ENCODE data around the gene PRKCH. TPM values are rescaled to one million over a fixed set of nuclear protein-coding genes. Genes with fewer than 3 reads are reported as not detected.
A peak's percentile ranks its signal among the peaks of the same experiment; 100 is the strongest.

The PRKCH gene
- total RNA-seq, 1 experiment from 2014 or later, result 6.8 TPM

DNA sequence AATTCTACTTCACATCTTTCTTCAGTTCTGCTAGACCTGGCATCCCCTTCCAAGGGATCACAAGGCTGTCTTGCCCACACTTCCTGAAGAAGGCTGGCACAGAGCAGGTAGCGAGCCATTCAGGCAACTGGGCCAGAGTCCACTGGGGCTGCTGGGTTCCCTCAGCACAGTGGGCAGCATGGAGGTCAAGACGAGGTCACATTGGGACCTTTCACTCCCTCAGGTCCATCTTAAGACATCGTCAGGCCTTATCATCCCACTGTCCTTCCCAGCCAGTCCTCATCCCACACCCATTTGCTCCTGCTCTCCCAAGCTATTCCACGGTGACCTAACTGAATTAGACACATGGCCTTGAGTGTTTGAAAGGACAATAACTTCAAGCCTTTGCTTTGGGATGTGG is 230.9 kb downstream of the PRKCH start:
- Histone ChIP-seq H3K4me3 (no peak overlapping the region), H3K27ac (no peak overlapping the region), H3K36me3 (no peaks in the 10 kb centered on the region), H3K9me3 (replicated peaks) (no peaks in the 10 kb centered on the region), H3K27me3 (no peaks in the 10 kb centered on the region), H3K4me1 (peaks cover 26% of the 10 kb centered on the region)
- no peak for DNase-seq

GRCh38 chr14:61553730-61554641 is 232.6 kb downstream of the PRKCH start:
- Histone ChIP-seq H3K27me3 (no peaks in the 10 kb centered on the region), H3K4me3 (no peak overlapping the region), H3K27ac (peak overlapping the region; percentile 30), H3K4me1 (peaks cover 22% of the 10 kb centered on the region), H3K9me3 (replicated peaks) (no peaks in the 10 kb centered on the region), H3K36me3 (no peaks in the 10 kb centered on the region)
- peak; percentile 32 to 56 for DNase-seq

- Histone ChIP-seq H3K9me3 (replicated peaks) (no peaks in the 10 kb centered on the region), H3K36me3 (no peaks in the 10 kb centered on the region), H3K27me3 (no peaks in the 10 kb centered on the region), H3K27ac (no peak overlapping the region), H3K4me1 (peaks cover 21% of the 10 kb centered on the region), H3K4me3 (no peak overlapping the region)
- DNase-seq, result no peak
Measured at GRCh38 chr14:61555056-61555838, 233.9 kb downstream of the PRKCH start.

DNA sequence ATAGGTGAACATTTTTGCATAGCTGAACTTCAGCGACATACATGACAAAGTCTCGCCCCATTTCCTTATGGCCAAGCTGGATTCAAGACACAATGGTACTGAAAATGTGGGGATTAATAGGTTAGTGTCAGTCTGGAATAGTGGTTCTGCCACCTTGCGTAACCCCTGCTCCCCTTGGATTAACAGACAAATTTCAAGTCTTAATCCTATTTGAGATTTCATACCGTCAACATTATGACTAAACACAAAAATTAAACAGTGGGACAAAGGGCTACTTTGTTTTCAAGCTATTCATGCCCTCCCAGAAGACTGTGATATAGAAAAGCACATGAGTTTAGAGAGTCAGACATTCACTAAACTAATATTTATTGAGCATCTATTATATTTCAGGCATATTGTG is 235.1 kb downstream of the PRKCH start:
- Histone ChIP-seq H3K4me3 (no peak overlapping the region), H3K36me3 (no peaks in the 10 kb centered on the region), H3K27me3 (no peaks in the 10 kb centered on the region), H3K9me3 (replicated peaks) (no peaks in the 10 kb centered on the region), H3K27ac (no peak overlapping the region), H3K4me1 (peaks cover 29% of the 10 kb centered on the region)
- no peak for DNase-seq

DNA sequence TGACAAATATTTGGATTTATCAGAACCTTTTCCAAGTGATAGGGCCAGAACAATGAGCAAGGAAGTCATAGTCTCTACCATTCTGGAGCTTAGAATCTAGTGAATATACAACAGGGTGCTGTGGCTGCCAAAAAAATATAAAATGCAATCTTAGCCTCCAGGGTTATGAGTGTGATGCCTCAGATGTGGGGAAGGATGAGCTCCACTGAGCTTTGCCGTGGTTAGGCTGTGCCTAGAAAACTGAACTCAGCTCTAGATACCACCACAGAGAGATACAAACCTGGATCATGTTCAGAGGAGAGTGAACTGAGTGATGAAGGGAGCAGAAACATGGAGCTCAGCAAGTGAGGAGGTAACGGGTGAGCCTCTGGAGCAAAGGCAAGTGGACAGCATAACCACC is 235.9 kb downstream of the PRKCH start:
- Histone ChIP-seq H3K4me1 (peaks cover 35% of the 10 kb centered on the region), H3K4me3 (no peak overlapping the region), H3K9me3 (replicated peaks) (no peaks in the 10 kb centered on the region), H3K27me3 (no peaks in the 10 kb centered on the region), H3K27ac (no peak overlapping the region), H3K36me3 (no peaks in the 10 kb centered on the region)
- no peak for DNase-seq

- DNase-seq, result no peak
- no peaks in the 10 kb centered on the region for H3K9me3 ChIP-seq (replicated peaks)
- no peaks in the 10 kb centered on the region for H3K36me3 ChIP-seq
- H3K4me1 ChIP-seq, result peaks cover 41% of the 10 kb centered on the region
- H3K27me3 ChIP-seq, result no peaks in the 10 kb centered on the region
- no peak overlapping the region for H3K27ac ChIP-seq
- H3K4me3 ChIP-seq, result no peak overlapping the region
Measured at GRCh38 chr14:61557854-61558253, 236.5 kb downstream of the PRKCH start.

DNA sequence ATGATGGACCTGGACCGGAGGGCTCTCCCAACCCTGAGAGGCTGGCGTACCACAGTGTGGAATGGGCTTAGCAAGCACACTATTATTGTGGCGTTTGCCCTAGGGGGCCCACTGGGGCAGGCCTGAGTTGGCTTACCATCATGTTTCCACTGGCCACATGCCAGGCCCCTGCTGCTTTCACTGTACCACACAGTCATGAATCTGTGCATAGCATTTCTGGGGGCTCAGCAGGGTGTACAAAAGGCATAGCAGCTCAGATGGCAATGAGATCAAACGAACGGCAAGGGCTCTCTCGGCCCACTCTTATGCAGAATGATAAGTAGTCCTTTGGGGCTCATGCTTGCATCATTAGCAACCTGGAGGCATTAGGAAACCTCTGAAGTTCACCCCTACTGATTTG is 236.9 kb downstream of the PRKCH start:
- Histone ChIP-seq H3K27ac (no peak overlapping the region), H3K27me3 (no peaks in the 10 kb centered on the region), H3K4me1 (peaks cover 45% of the 10 kb centered on the region), H3K9me3 (replicated peaks) (no peaks in the 10 kb centered on the region), H3K4me3 (no peak overlapping the region), H3K36me3 (no peaks in the 10 kb centered on the region)
- DNase-seq, result peak; percentile 80 to 81

DNA sequence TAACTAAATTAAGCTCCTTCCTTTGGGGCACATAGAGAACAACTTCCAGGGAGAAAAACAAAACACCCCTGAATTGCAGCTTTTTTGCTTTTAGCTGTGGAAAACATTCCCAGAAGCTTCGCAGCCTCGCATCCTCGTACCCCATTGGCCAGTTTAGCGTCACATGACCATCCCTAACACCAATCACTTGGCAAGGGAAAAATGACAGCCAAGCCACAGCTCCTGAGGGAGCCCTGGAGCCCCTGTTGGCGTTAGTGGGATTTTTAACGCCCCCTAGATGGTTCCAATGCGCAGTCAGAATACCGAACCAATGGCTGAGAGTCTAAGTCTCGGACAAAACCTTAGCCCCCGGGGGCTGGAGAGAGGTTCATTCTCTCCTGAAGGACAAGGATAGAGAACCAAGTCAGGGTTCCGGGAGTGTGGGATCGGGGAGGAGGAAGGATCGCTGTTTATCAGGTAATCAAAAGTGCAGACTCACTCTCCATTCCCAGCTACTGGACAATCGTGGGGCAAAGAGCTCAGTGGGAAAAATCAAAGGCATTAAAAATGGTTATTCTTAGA is 238.3 kb downstream of the PRKCH start:
- H3K27me3 ChIP-seq, result no peaks in the 10 kb centered on the region
- peak overlapping the region; percentile 57 for H3K4me3 ChIP-seq
- H3K36me3 ChIP-seq, result no peaks in the 10 kb centered on the region
- H3K27ac ChIP-seq, result peak overlapping the region; percentile 44
- peaks cover 49% of the 10 kb centered on the region for H3K4me1 ChIP-seq
- DNase-seq, result peak; percentile 92 to 96
- H3K9me3 ChIP-seq (replicated peaks), result no peaks in the 10 kb centered on the region

DNA sequence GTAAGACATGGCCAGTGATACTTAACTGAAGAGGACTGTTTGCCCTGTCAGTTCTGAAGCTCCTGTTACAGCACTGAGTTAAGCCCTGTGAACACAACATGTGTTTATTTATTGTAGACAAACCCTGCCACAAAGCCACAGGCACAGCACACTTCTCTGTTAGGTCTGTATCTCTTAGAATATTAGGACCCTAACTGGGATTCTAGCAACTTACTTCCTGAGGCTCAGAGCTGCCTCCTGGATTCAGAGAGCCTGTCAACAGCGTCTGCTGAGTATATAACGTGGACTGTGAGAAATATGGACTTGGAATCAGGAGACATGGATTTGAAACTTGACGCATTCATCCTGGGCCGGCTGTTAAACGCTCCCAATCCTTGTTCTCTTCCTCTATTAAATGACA is 238.9 kb downstream of the PRKCH start:
- peak overlapping the region; percentile 57 for H3K4me3 ChIP-seq
- H3K36me3 ChIP-seq, result no peaks in the 10 kb centered on the region
- peaks cover 53% of the 10 kb centered on the region for H3K4me1 ChIP-seq
- H3K9me3 ChIP-seq (replicated peaks), result no peaks in the 10 kb centered on the region
- H3K27ac ChIP-seq, result peak overlapping the region; percentile 44
- DNase-seq, result peak in 1 of 2 experiments; percentile 52
- no peaks in the 10 kb centered on the region for H3K27me3 ChIP-seq

- H3K36me3 ChIP-seq, result no peaks in the 10 kb centered on the region
- peak overlapping the region; percentile 93 for H3K27ac ChIP-seq
- no peaks in the 10 kb centered on the region for H3K9me3 ChIP-seq (replicated peaks)
- no peaks in the 10 kb centered on the region for H3K27me3 ChIP-seq
- peak overlapping the region; percentile 37 for H3K4me3 ChIP-seq
- DNase-seq, result peak; percentile 65 to 78
- peaks cover 54% of the 10 kb centered on the region for H3K4me1 ChIP-seq
Measured at GRCh38 chr14:61561104-61561503, 239.7 kb downstream of the PRKCH start.

DNA sequence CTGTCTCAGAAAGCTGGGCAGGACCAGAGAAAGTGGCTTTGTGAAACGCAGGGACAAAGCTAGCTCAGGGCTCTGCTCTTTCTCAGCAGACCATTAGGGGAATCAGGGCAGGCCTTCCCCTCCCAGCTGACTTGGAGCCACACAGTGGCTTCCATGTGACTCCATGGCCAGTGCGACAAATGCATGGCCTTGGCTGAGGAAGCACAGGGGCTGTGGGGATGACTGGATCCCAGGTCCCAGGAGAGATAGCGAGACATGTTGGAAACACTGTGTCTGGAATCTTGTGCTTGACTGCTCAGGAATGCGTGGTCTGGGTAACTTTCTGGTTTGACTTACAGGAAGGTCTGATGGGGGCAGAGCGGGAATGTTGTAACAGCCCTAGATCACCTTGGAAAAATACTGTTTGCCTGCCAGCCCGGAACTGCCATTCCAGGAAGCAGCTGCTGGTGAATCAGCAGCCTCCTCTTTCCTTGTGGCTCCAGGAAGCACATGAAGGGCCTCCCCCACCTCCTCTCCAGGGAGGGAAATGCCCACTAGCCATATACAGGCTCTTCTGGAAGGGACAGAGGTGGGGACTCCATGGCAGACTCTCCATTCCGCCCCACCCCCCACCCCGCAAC is 240.4 kb downstream of the PRKCH start:
- Histone ChIP-seq H3K27me3 (no peaks in the 10 kb centered on the region), H3K4me1 (peaks cover 60% of the 10 kb centered on the region), H3K36me3 (no peaks in the 10 kb centered on the region), H3K4me3 (peak overlapping the region; percentile 37), H3K9me3 (replicated peaks) (no peaks in the 10 kb centered on the region), H3K27ac (peak overlapping the region; percentile 93)
- peak; percentile 88 to 89 for DNase-seq

- Histone ChIP-seq H3K4me1 (peaks cover 62% of the 10 kb centered on the region), H3K4me3 (peak overlapping the region; percentile 37), H3K9me3 (replicated peaks) (no peaks in the 10 kb centered on the region), H3K36me3 (no peaks in the 10 kb centered on the region), H3K27me3 (no peaks in the 10 kb centered on the region), H3K27ac (peak overlapping the region; percentile 93)
- peak in 1 of 2 experiments; percentile 77 for DNase-seq
Measured at GRCh38 chr14:61562321-61563161, 241.2 kb downstream of the PRKCH start.

- peak overlapping the region; percentile 93 for H3K27ac ChIP-seq
- H3K36me3 ChIP-seq, result no peaks in the 10 kb centered on the region
- no peaks in the 10 kb centered on the region for H3K9me3 ChIP-seq (replicated peaks)
- no peak overlapping the region for H3K4me3 ChIP-seq
- peaks cover 59% of the 10 kb centered on the region for H3K4me1 ChIP-seq
- DNase-seq, result peak in 1 of 2 experiments; percentile 64
- no peaks in the 10 kb centered on the region for H3K27me3 ChIP-seq
Measured at GRCh38 chr14:61563162-61563511, 241.8 kb downstream of the PRKCH start.

Data from SJCRH30 (cell line).